DOHH2 (cell line): Measurements from ENCODE around the gene RGS9.

Experiments used
- H3F3A ChIP-seq: fragments of 200-600 bp; sonication (generic), shearing (Covaris generic); 2 replicates; pipeline ENCODE4 v1.6.0; 2016; ENCODE audit warnings: antibody characterized with exemption, mild to moderate bottlenecking; ENCODE audit not compliant: control insufficient read depth, insufficient read depth
- H3K27ac ChIP-seq: fragments of 200-600 bp; sonication (generic); 2 replicates; pipeline ENCODE4 v1.5.1; 2014; ENCODE audit warnings: low read depth, mild to moderate bottlenecking, low read length, moderate library complexity
- H3K27me3 ChIP-seq: fragments of 200-600 bp; sonication (generic); 2 replicates; pipeline ENCODE4 v1.6.1; 2014; ENCODE audit warnings: mild to moderate bottlenecking, low read length, mixed read lengths; ENCODE audit not compliant: control insufficient read depth
- H3K36me3 ChIP-seq: fragments of 200-600 bp; sonication (generic); 2 replicates; pipeline ENCODE4 v1.6.1; 2014; ENCODE audit warnings: mild to moderate bottlenecking, low read length, moderate library complexity, mixed read lengths; ENCODE audit not compliant: control insufficient read depth
- H3K4me1 ChIP-seq: fragments of 200-600 bp; sonication (generic); 2 replicates; pipeline ENCODE4 v1.6.1; 2014; ENCODE audit warnings: mild to moderate bottlenecking, low read length, mixed read lengths; ENCODE audit not compliant: control insufficient read depth
- H3K4me2 ChIP-seq: fragments of 200-600 bp; sonication (generic); 2 replicates; pipeline ENCODE4 v1.6.0; 2014; ENCODE audit warnings: mild to moderate bottlenecking, low read length, moderate library complexity
- H3K4me3 ChIP-seq: fragments of 200-600 bp; sonication (generic); 2 replicates; pipeline ENCODE4 v1.5.1; 2014; ENCODE audit warnings: mild to moderate bottlenecking, low read length, mixed read lengths
- H3K79me2 ChIP-seq: fragments of 200-600 bp; sonication (generic); 2 replicates; pipeline ENCODE4 v1.6.1; 2014; ENCODE audit warnings: mild to moderate bottlenecking, low read length, mixed read lengths; ENCODE audit not compliant: control insufficient read depth
- H3K9me2 ChIP-seq: fragments of 200-600 bp; sonication (generic); replicated peaks from 2 replicates; pipeline ENCODE4 v1.6.1; 2014; ENCODE audit warnings: mild to moderate bottlenecking, low read length, mixed read lengths; ENCODE audit not compliant: control insufficient read depth
- H3K9me3 ChIP-seq: fragments of 200-600 bp; sonication (generic); 2 replicates; pipeline ENCODE4 v1.6.1; 2014; ENCODE audit warnings: antibody characterized with exemption, low read length, mixed read lengths; ENCODE audit not compliant: control insufficient read depth, insufficient read depth
- H4K20me1 ChIP-seq: fragments of 200-600 bp; sonication (generic); 2 replicates; pipeline ENCODE4 v1.6.0; 2014; ENCODE audit warnings: low read depth, mild to moderate bottlenecking, antibody characterized with exemption, low read length, moderate library complexity; ENCODE audit not compliant: control insufficient read depth, insufficient read depth
- CTCF ChIP-seq: fragments of 200-600 bp; sonication (generic); IDR thresholded peaks from one replicate; pipeline ENCODE4 v1.5.1; 2014; ENCODE audit warnings: antibody characterized with exemption, mild to moderate bottlenecking, low read depth, low read length; ENCODE audit not compliant: poor library complexity, severe bottlenecking
- EZH2phosphoT487 ChIP-seq: fragments of 200-600 bp; sonication (generic); IDR thresholded peaks from 2 replicates; pipeline ENCODE4 v1.6.1; 2017; ENCODE audit warnings: borderline replicate concordance, mild to moderate bottlenecking, antibody characterized with exemption, low read length, moderate library complexity, mixed read lengths

RGS9 gene

GRCh38 chr17:65121368-65121767 is 15.8 kb upstream of the RGS9 start:
- Histone ChIP-seq H3K9me2 (no peaks in the 10 kb centered on the region), H3K4me3 (peak overlapping the region; percentile 22; the same call in 1 of the 2 replicates), H3K79me2 (no peaks in the 10 kb centered on the region), H3K4me2 (peak overlapping the region; percentile 66), H3F3A (peaks cover 30% of the 10 kb centered on the region), H3K27me3 (no peaks in the 10 kb centered on the region), H3K9me3 (no peaks in the 10 kb centered on the region), H3K36me3 (peaks cover 4% of the 10 kb centered on the region), H4K20me1 (no peaks in the 10 kb centered on the region), H3K27ac (peak overlapping the region; percentile 74), H3K4me1 (peaks cover 51% of the 10 kb centered on the region)
- TF ChIP-seq CTCF (no peak), EZH2phosphoT487 (no peak)

- H3K27me3 ChIP-seq, result no peaks in the 10 kb centered on the region
- no peaks in the 10 kb centered on the region for H3K79me2 ChIP-seq
- no peaks in the 10 kb centered on the region for H3K9me2 ChIP-seq
- TF ChIP-seq EZH2phosphoT487, result no peak
- TF ChIP-seq CTCF, result no peak
- H3K4me1 ChIP-seq, result peaks cover 43% of the 10 kb centered on the region
- H4K20me1 ChIP-seq, result no peaks in the 10 kb centered on the region
- peaks cover 30% of the 10 kb centered on the region for H3F3A ChIP-seq
- peaks cover 4% of the 10 kb centered on the region; the same call in 1 of the 2 replicates for H3K36me3 ChIP-seq
- peak overlapping the region; percentile 74 for H3K27ac ChIP-seq
- H3K9me3 ChIP-seq, result no peaks in the 10 kb centered on the region
- peak overlapping the region; percentile 66 for H3K4me2 ChIP-seq
- peak overlapping the region; percentile 76 for H3K4me3 ChIP-seq
Measured at GRCh38 chr17:65121916-65122806, 15.0 kb upstream of the RGS9 start.

- H3K27ac ChIP-seq, result peak overlapping the region; percentile 74
- no peak for TF ChIP-seq EZH2phosphoT487
- no peak for TF ChIP-seq CTCF
Measured at GRCh38 chr17:65122836-65123756, 14.1 kb upstream of the RGS9 start.

More at GRCh38 chr17:65122836-65123756, 14.1 kb upstream of the RGS9 start:
- H3K4me2 ChIP-seq, result peak overlapping the region; percentile 66
- H3K4me1 ChIP-seq, result peaks cover 35% of the 10 kb centered on the region
- H3K9me3 ChIP-seq, result no peaks in the 10 kb centered on the region
- H3F3A ChIP-seq, result peaks cover 30% of the 10 kb centered on the region
- H3K79me2 ChIP-seq, result no peaks in the 10 kb centered on the region
- H3K4me3 ChIP-seq, result peak overlapping the region; percentile 76
- no peaks in the 10 kb centered on the region for H3K9me2 ChIP-seq
- no peaks in the 10 kb centered on the region for H4K20me1 ChIP-seq
- H3K36me3 ChIP-seq, result peaks cover 4% of the 10 kb centered on the region; the same call in 1 of the 2 replicates
- no peaks in the 10 kb centered on the region for H3K27me3 ChIP-seq
